HFFc6 (cell line): ENCODE data around the gene GNA15. TPM values are rescaled to one million over a fixed set of nuclear protein-coding genes. Genes with fewer than 3 reads are reported as not detected.

ENCODE experiments used
- DNase-seq: peaks from one replicate; pipeline ENCODE4 v3.0.0-alpha.2; 2018
- H3K27ac Mint-ChIP-seq: 2 replicates; pipeline ENCODE4 v1.8.0; 2020; ENCODE audit warnings: mild to moderate bottlenecking, mixed read lengths
- H3K27me3 Mint-ChIP-seq: 2 replicates; pipeline ENCODE4 v1.8.0; 2021; ENCODE audit warnings: mild to moderate bottlenecking, moderate library complexity, mixed read lengths; ENCODE audit not compliant: insufficient read depth
- H3K36me3 Mint-ChIP-seq: 2 replicates; pipeline ENCODE4 v1.8.0; 2021; ENCODE audit warnings: low read depth, mixed read lengths
- H3K4me1 Mint-ChIP-seq: 2 replicates; pipeline ENCODE4 v1.8.0; 2020; ENCODE audit warnings: low read depth, mixed read lengths
- H3K4me3 Mint-ChIP-seq: 2 replicates; pipeline ENCODE4 v1.8.0; 2020; ENCODE audit warnings: mild to moderate bottlenecking, moderate library complexity, mixed read lengths
- H3K9me3 Mint-ChIP-seq: 2 replicates; pipeline ENCODE4 v1.8.0; 2020; ENCODE audit warnings: mild to moderate bottlenecking, mixed read lengths
- CTCF ChIP-seq: fragments of 200-600 bp; sonication (generic); IDR thresholded peaks from 2 replicates; pipeline ENCODE4 v1.5.0; 2021; ENCODE audit warnings: antibody characterized with exemption, mild to moderate bottlenecking
- total RNA-seq, 6 experiments: library from RNA; stranded (reverse); fragmentation: NEBNext Ultra II Directional; extraction: Animal tissue kit (Norgen Biotek cat#: 25700); gene quantifications; 2 replicates in 1 of 6; 3 replicates in 5 of 6; pipeline ENCODE4 v1.2.3, GENCODE V29; 2021

GNA15 gene
- total RNA-seq, 6 experiments from 2014 or later: not detected

- H3K4me3 Mint-ChIP-seq: no peak overlapping the region
- H3K4me1 Mint-ChIP-seq: no peaks in the 10 kb centered on the region
- no peaks in the 10 kb centered on the region for H3K9me3 Mint-ChIP-seq
- 0 out of 2 replicates have a peak, but pooled peaks cover 6% of the 10 kb centered on the region for H3K36me3 Mint-ChIP-seq
- no peak overlapping the region for H3K27ac Mint-ChIP-seq
- H3K27me3 Mint-ChIP-seq: no peaks in the 10 kb centered on the region; the same call in 1 of the 2 replicates
- no peak for TF ChIP-seq CTCF
- no peak for DNase-seq
These were observed 60.5 kb downstream of the GNA15 start for GRCh38 chr19:3196064-3196932.

DNA sequence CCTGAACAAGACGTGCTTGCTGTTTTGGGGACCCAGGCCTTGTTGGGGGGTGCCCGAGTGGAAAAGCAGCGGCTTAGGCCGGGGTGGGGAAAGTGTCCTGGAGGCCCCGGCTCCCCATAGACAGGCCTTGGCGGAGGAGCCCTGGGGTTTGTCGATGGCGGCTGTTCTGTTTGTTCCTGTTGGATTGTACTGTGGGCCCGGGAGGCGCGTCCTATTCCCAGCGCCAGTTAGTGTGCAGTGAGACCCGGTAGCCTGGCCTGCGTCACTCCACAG, 61.0 kb downstream of the GNA15 start:
- Mint-ChIP-seq H3K27ac (no peak overlapping the region), H3K9me3 (no peaks in the 10 kb centered on the region), H3K4me3 (no peak overlapping the region), H3K36me3 (0 out of 2 replicates have a peak, but pooled peaks cover 6% of the 10 kb centered on the region), H3K4me1 (no peaks in the 10 kb centered on the region), H3K27me3 (no peaks in the 10 kb centered on the region; the same call in 1 of the 2 replicates)
- TF ChIP-seq CTCF: no peak
- no peak for DNase-seq

DNA sequence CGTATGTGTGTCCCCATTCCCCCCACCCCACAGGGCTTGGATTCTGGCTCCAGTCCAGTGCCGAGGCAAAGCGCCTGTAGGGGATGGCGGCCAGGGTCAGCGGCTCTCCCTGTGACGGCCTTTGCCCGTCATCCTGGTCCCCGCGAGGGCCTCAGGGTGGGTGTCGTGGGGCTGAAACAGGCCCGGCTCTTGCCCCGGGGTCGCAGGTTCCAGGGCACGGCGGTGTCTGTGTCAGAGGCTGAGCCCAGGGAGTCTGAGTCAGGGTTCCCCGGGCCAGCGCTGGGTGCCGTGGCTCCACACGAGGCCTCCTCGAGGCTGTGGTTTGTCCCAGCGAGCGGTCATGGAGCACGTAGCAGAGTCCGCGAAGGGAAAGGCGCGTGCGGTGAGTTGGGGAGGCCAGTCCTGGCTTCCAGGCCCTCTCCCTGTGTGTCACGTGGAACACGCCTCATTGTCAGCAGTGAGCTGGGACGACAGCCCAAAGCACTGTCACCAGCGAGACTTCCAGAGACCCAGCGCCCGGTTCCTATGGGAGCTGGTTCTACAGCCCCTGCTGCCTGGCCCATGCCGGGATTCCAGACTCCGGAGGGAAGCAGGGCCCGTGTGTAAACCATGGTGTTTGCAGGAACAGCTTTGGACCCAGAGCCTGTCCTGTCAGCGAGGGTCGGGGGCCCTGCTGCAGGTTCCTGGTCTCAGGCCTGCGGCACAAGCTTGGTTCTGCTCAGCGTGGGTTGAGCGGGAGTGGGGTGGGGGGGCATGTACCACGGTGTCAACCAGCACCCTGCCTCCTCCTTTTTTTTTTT, 63.3 kb downstream of the GNA15 start:
- H3K4me3 Mint-ChIP-seq: no peak overlapping the region
- H3K36me3 Mint-ChIP-seq: 0 out of 2 replicates have a peak, but pooled peaks cover 6% of the 10 kb centered on the region
- no peak overlapping the region for H3K27ac Mint-ChIP-seq
- H3K27me3 Mint-ChIP-seq: no peaks in the 10 kb centered on the region; the same call in 1 of the 2 replicates
- H3K4me1 Mint-ChIP-seq: no peaks in the 10 kb centered on the region
- DNase-seq: no peak
- no peaks in the 10 kb centered on the region for H3K9me3 Mint-ChIP-seq
- TF ChIP-seq CTCF: no peak

DNA sequence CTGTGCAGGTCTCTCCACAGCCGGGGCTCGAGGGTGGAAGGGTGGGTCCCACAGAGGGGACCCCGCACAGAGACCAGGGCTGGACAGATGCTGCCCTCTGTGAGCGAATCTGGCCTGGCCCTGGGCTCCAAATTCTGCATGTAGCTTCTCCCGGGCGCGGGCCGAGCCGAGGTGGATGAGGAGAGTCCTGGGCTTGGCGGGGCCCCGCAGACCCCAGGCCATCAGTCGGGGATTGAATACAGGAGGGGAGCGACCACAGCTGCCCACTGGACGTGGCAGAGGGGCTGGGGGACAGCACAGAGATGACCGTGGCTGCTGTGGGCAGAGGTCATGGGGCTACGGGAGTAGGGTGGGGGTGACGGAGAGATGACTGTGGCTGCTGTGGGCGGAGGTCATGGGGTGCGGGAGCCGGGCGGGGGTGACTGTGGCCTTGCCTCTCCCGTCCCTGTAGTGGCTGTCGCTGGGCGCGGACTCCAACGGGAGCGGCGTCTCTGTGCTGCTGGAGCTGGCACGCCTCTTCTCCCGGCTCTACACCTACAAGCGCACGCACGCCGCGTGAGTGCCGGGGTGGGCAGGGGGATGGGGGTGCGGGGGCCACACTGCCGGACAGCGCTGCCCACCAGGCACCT, 65.4 kb downstream of the GNA15 start:
- no peaks in the 10 kb centered on the region for H3K36me3 Mint-ChIP-seq
- no peaks in the 10 kb centered on the region for H3K4me1 Mint-ChIP-seq
- no peak for DNase-seq
- TF ChIP-seq CTCF: no peak
- H3K27ac Mint-ChIP-seq: no peak overlapping the region
- H3K4me3 Mint-ChIP-seq: no peak overlapping the region
- no peaks in the 10 kb centered on the region for H3K9me3 Mint-ChIP-seq
- peaks cover 2% of the 10 kb centered on the region for H3K27me3 Mint-ChIP-seq

GRCh38 chr19:3201911-3202310, 66.1 kb downstream of the GNA15 start:
- H3K9me3 Mint-ChIP-seq: no peaks in the 10 kb centered on the region
- no peak for TF ChIP-seq CTCF
- no peak for DNase-seq
- no peaks in the 10 kb centered on the region for H3K36me3 Mint-ChIP-seq
- no peaks in the 10 kb centered on the region for H3K4me1 Mint-ChIP-seq
- H3K27ac Mint-ChIP-seq: no peak overlapping the region
- H3K4me3 Mint-ChIP-seq: no peak overlapping the region
- H3K27me3 Mint-ChIP-seq: peaks cover 2% of the 10 kb centered on the region
